ENCODE results near the gene BCAS3. TPM values are rescaled to one million over a fixed set of nuclear protein-coding genes. Genes with fewer than 3 reads are reported as not detected.

BCAS3 gene
- total and polyA plus RNA-seq, 2 donors (not counting 1 experiment from before 2014, with no cell fraction given), result 13.9 to 73.4 TPM

DNA sequence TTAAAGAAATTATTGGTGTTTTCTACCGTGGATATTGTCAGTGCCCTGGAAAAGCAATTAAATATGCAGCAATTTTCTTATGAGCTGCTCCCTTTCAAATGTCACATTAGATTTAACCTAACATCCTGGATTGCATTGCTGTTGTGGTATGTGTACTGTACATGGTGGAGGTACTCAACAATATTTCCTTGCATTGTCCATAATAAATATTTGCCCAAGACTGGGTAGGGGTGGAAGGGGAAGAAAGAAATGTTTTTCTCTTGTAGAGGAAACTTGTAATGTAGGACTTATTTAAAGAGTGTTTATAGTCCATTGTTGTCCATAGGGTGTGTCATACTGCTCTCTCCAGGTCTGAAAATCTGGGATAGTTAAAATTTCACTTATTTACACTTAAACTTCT, 375.8 kb downstream of the BCAS3 start:
- no peak for TF ChIP-seq CTCF (IDR thresholded peaks at IDR 0.05)
- TF ChIP-seq EZH2 (IDR thresholded peaks at IDR 0.05; ENCODE audit: borderline replicate concordance, insufficient read depth, low read depth, low read length, poor library complexity, severe bottlenecking), result no peak
- Histone ChIP-seq H3K79me2 (ENCODE audit: control insufficient read depth, insufficient read depth, low read length) (no peaks in the 10 kb centered on the region), H3K4me1 (ENCODE audit: control insufficient read depth in 2 of 2, insufficient read depth in 2 of 2, low read length in 2 of 2) (no peaks in the 10 kb centered on the region), H3K9me3 (ENCODE audit: control extremely low read depth in 1 of 3, control insufficient read depth in 2 of 3, insufficient read depth in 1 of 3, low read length in 2 of 3) (no peaks in the 10 kb centered on the region), H3K27ac (ENCODE audit: low read length in 2 of 2) (no peak overlapping the region), H3K9ac (ENCODE audit: low read length) (no peak overlapping the region), H3K4me2 (replicated peaks; ENCODE audit: low read depth, low read length, poor library complexity, severe bottlenecking) (no peak overlapping the region), H4K20me1 (ENCODE audit: control insufficient read depth, insufficient read depth, low read length, poor library complexity, severe bottlenecking) (no peaks in the 10 kb centered on the region), H2AFZ (ENCODE audit: insufficient read depth, low read depth, low read length, poor library complexity, severe bottlenecking) (no peak overlapping the region), H3K4me3 (ENCODE audit: control extremely low read depth in 1 of 5, extremely low read depth in 1 of 5, insufficient read depth in 1 of 5, low read depth in 2 of 5, low read length in 4 of 5) (no peak overlapping the region), H3K27me3 (replicated peaks in 1 of 4; ENCODE audit: control extremely low read depth in 1 of 4, control insufficient read depth in 3 of 4, insufficient read depth in 4 of 4, low read length in 3 of 4) (no peaks in the 10 kb centered on the region), H3K36me3 (replicated peaks in 1 of 2; ENCODE audit: control extremely low read depth in 1 of 2, control insufficient read depth in 1 of 2, extremely low read depth in 1 of 2, insufficient read depth in 2 of 2, low read length in 1 of 2) (no peaks in the 10 kb centered on the region)
- ATAC-seq (ENCODE audit: low read depth), result no peak
- DNase-seq, result no peak
- ChIA-PET POLR2A (no interaction called here), CTCF (no interaction called here)
- no CpG with 5 or more reads among the region's 1 CpG for WGBS (ENCODE audit: insufficient coverage)
- no peaks in the 10 kb centered on the region for H3K9me3 Mint-ChIP-seq (ENCODE audit: insufficient read depth)
- H3K4me1 Mint-ChIP-seq, result no peaks in the 10 kb centered on the region
- H3K27me3 Mint-ChIP-seq, result no peaks in the 10 kb centered on the region
- intact Hi-C loops (cut with micrococcal nuclease), result no loop called here
- H3K27ac Mint-ChIP-seq, result no peak overlapping the region
- H3K4me3 Mint-ChIP-seq, result no peak overlapping the region

GRCh38 chr17:61054436-61054835, 376.8 kb downstream of the BCAS3 start:
- no peak for DNase-seq
- Histone ChIP-seq H2AFZ (ENCODE audit: insufficient read depth, low read depth, low read length, poor library complexity, severe bottlenecking) (no peak overlapping the region), H3K4me1 (ENCODE audit: control insufficient read depth in 2 of 2, insufficient read depth in 2 of 2, low read length in 2 of 2) (no peaks in the 10 kb centered on the region), H3K9me3 (ENCODE audit: control extremely low read depth in 1 of 3, control insufficient read depth in 2 of 3, insufficient read depth in 1 of 3, low read length in 2 of 3) (no peaks in the 10 kb centered on the region), H3K27ac (ENCODE audit: low read length in 2 of 2) (no peak overlapping the region), H3K4me3 (ENCODE audit: control extremely low read depth in 1 of 5, extremely low read depth in 1 of 5, insufficient read depth in 1 of 5, low read depth in 2 of 5, low read length in 4 of 5) (no peak overlapping the region), H4K20me1 (ENCODE audit: control insufficient read depth, insufficient read depth, low read length, poor library complexity, severe bottlenecking) (no peaks in the 10 kb centered on the region), H3K4me2 (replicated peaks; ENCODE audit: low read depth, low read length, poor library complexity, severe bottlenecking) (no peak overlapping the region), H3K79me2 (ENCODE audit: control insufficient read depth, insufficient read depth, low read length) (no peaks in the 10 kb centered on the region), H3K36me3 (replicated peaks in 1 of 2; ENCODE audit: control extremely low read depth in 1 of 2, control insufficient read depth in 1 of 2, extremely low read depth in 1 of 2, insufficient read depth in 2 of 2, low read length in 1 of 2) (no peaks in the 10 kb centered on the region), H3K9ac (ENCODE audit: low read length) (no peak overlapping the region), H3K27me3 (replicated peaks in 1 of 4; ENCODE audit: control extremely low read depth in 1 of 4, control insufficient read depth in 3 of 4, insufficient read depth in 4 of 4, low read length in 3 of 4) (no peaks in the 10 kb centered on the region)
- Mint-ChIP-seq H3K27me3 (no peaks in the 10 kb centered on the region), H3K9me3 (ENCODE audit: insufficient read depth) (no peaks in the 10 kb centered on the region), H3K27ac (no peak overlapping the region), H3K4me3 (no peak overlapping the region), H3K4me1 (no peaks in the 10 kb centered on the region)
- no peak for TF ChIP-seq EZH2 (IDR thresholded peaks at IDR 0.05; ENCODE audit: borderline replicate concordance, insufficient read depth, low read depth, low read length, poor library complexity, severe bottlenecking)
- TF ChIP-seq CTCF (IDR thresholded peaks at IDR 0.05), result no peak
- ChIA-PET POLR2A (no interaction called here), CTCF (no interaction called here)
- no CpG with 5 or more reads among the region's 1 CpG for WGBS (ENCODE audit: insufficient coverage)
- intact Hi-C loops (cut with micrococcal nuclease), result no loop called here
- no peak for ATAC-seq (ENCODE audit: low read depth)
